ENCODE results near the gene SLC9A3.

GRCh38 chr5:515273-515836 lies 8.9 kb downstream of the SLC9A3 start:
- TF ChIP-seq CTCF (IDR thresholded peaks at IDR 0.05; ENCODE audit: low read depth, low read length): no peak
- no peak for TF ChIP-seq EZH2phosphoT487 (IDR thresholded peaks at IDR 0.05; ENCODE audit: low read depth)
